Measurements from ENCODE around the gene SUGP2.

DNA sequence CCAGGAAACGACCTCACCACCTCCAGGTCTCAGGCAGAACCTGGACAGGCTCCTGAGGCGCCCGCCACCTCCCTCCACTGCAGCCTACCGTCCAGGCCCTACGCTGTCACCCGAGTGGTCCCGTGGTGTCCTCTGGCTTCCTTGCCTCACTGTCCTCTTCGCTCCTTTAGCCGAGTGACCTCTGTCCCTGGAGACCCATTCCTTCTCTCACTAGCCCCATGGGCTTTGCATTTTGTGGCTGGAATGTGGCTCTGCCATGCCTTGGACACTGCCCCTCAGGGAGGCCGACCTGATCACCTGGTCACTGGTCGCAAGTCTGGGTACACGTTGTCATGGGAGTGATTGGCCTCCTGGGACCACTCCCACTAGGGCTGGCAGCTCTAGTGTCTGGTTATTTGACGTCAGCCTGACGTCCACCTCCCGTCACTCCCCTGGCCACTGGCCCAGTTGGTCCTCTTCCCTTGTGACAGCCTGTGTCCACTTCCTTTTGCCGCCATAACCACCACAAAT is 48.4 kb upstream of the SUGP2 start:
- TF ChIP-seq CTCF (IDR thresholded peaks at IDR 0.05) (no peak), POLR2A (IDR thresholded peaks at IDR 0.05) (no peak), EP300 (IDR thresholded peaks at IDR 0.05) (no peak)
